Smooth muscle cell (in vitro differentiated cells): ENCODE results near the gene CD2BP2. TPM values are rescaled to one million over a fixed set of nuclear protein-coding genes. Genes with fewer than 3 reads are reported as not detected.

ENCODE experiments used
- DNase-seq: peaks from one replicate; lab custom pipeline; 2025; ENCODE audit not compliant: unreplicated experiment; lab: John Stamatoyannopoulos, UW
- H2AFZ ChIP-seq: fragments of 200-600 bp; sonication (generic); 2 replicates; pipeline ENCODE4 v1.6.0; 2016; ENCODE audit warnings: antibody characterized with exemption, low read depth, mild to moderate bottlenecking
- H3F3A ChIP-seq: fragments of 200-600 bp; sonication (generic); 2 replicates; pipeline ENCODE4 v1.6.0; 2017; ENCODE audit warnings: antibody characterized with exemption, low read depth
- H3K27ac ChIP-seq: fragments of 200-600 bp; sonication (generic); 2 replicates; pipeline ENCODE4 v1.5.1; 2016; ENCODE audit warnings: low read depth, mild to moderate bottlenecking
- H3K27me3 ChIP-seq: fragments of 200-600 bp; sonication (generic); 2 replicates; pipeline ENCODE4 v1.6.1; 2016; ENCODE audit warnings: low read depth, mild to moderate bottlenecking
- H3K36me3 ChIP-seq: fragments of 200-600 bp; sonication (generic); 2 replicates; pipeline ENCODE4 v1.5.1; 2016; ENCODE audit warnings: low read depth
- H3K4me1 ChIP-seq: fragments of 200-600 bp; sonication (generic); 2 replicates; pipeline ENCODE4 v1.5.1; 2016; ENCODE audit warnings: low read depth
- H3K4me2 ChIP-seq: fragments of 200-600 bp; sonication (generic); 2 replicates; pipeline ENCODE4 v1.6.0; 2016; ENCODE audit warnings: mild to moderate bottlenecking
- H3K4me3 ChIP-seq: fragments of 200-600 bp; sonication (generic); 2 replicates; pipeline ENCODE4 v1.5.1; 2016; ENCODE audit warnings: mild to moderate bottlenecking
- H3K79me2 ChIP-seq: fragments of 200-600 bp; sonication (generic); 2 replicates; pipeline ENCODE4 v1.6.0; 2016; ENCODE audit warnings: low read depth, mild to moderate bottlenecking
- H3K9ac ChIP-seq: fragments of 200-600 bp; sonication (generic); 2 replicates; pipeline ENCODE4 v1.6.0; 2016; ENCODE audit warnings: low read depth
- H3K9me3 ChIP-seq: fragments of 200-600 bp; sonication (generic); replicated peaks from 2 replicates; pipeline ENCODE4 v1.5.1; 2016; ENCODE audit warnings: low read depth
- H4K20me1 ChIP-seq: fragments of 200-600 bp; sonication (generic); 2 replicates; pipeline ENCODE4 v1.6.0; 2016; ENCODE audit warnings: low read depth
- WGBS: methylation state at CpG from one replicate; pipeline ENCODE4 v1.1.7; 2016; ENCODE audit warnings: low lambda C conversion rate; 5-methylcytosine and 5-hydroxymethylcytosine counted together
- polyA plus RNA-seq: library from polyadenylated mRNA; unstranded; fragments of >200 nt; fragmentation: Nextera tagmentation; extraction: Ambion mirVana; gene quantifications from 2 replicates; pipeline ENCODE4 v1.2.1, GENCODE V29; 2016
- total RNA-seq: library from RNA; depleted of rRNA; stranded (reverse); fragments of >200 nt; gene quantifications from 2 replicates; pipeline ENCODE4 v1.2.3, GENCODE V29; 2014
- TF ChIP-seq, protein P1 (sequence below): fragments of 200-600 bp; sonication (generic); IDR thresholded peaks from 2 replicates; pipeline ENCODE4 v1.5.1; 2017; ENCODE audit warnings: borderline replicate concordance, mild to moderate bottlenecking, antibody characterized with exemption; ENCODE audit not compliant: insufficient read depth, poor library complexity, severe bottlenecking

Gene CD2BP2
- total and polyA plus RNA-seq, 2 experiments from 2014 or later = 30.3 to 42.0 TPM

DNA sequence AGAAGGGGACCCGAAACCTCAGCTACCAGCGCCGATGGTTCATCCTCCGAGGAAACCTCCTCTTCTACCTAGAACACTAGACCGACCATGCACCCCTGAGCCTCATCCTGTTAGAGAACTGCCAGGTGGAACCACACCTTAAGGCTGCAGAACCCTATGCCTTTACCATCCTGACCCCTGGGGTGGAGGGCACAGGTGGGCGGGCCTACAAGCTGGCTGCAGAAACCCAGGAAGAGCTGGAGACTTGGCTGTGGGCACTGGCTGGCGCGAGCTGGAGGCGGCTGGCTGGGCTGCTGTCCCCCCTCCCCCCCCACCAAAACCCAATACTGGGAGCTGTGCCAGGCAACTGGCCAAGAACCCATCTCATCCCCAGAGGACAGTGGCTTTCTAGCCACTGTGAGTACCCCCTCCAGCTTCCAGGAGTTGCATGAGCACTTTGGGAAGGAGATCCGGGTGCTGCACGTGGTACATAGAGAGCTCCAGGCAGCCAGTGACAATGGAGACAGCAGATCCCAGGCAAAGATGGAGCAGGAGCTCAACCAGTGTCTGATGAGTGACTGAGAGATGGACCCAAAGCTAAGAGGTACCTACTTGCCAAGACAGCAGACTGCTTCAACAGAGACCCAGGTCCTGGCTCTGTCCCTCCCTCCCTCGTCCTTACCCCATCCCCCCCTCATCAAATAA lies 1.4 kb upstream of the CD2BP2 start:
- TF ChIP-seq, protein P1, sequence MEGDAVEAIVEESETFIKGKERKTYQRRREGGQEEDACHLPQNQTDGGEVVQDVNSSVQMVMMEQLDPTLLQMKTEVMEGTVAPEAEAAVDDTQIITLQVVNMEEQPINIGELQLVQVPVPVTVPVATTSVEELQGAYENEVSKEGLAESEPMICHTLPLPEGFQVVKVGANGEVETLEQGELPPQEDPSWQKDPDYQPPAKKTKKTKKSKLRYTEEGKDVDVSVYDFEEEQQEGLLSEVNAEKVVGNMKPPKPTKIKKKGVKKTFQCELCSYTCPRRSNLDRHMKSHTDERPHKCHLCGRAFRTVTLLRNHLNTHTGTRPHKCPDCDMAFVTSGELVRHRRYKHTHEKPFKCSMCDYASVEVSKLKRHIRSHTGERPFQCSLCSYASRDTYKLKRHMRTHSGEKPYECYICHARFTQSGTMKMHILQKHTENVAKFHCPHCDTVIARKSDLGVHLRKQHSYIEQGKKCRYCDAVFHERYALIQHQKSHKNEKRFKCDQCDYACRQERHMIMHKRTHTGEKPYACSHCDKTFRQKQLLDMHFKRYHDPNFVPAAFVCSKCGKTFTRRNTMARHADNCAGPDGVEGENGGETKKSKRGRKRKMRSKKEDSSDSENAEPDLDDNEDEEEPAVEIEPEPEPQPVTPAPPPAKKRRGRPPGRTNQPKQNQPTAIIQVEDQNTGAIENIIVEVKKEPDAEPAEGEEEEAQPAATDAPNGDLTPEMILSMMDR = no peak
- peaks cover 31% of the 10 kb centered on the region for H3K79me2 ChIP-seq
- H3K4me2 ChIP-seq = peak overlapping the region; percentile 91
- peaks cover 16% of the 10 kb centered on the region for H3K4me1 ChIP-seq
- DNase-seq = no peak
- H3F3A ChIP-seq = peaks cover 1% of the 10 kb centered on the region
- 96% methylated on average over 12 of the region's 12 CpGs for WGBS
- no peaks in the 10 kb centered on the region for H3K36me3 ChIP-seq
- H2AFZ ChIP-seq = no peak overlapping the region
- H3K27me3 ChIP-seq = no peaks in the 10 kb centered on the region
- H3K9ac ChIP-seq = peak overlapping the region; percentile 97
- peak overlapping the region; percentile 83 for H3K4me3 ChIP-seq
- H3K9me3 ChIP-seq = no peaks in the 10 kb centered on the region
- H3K27ac ChIP-seq = peak overlapping the region; percentile 98
- no peaks in the 10 kb centered on the region for H4K20me1 ChIP-seq

DNA sequence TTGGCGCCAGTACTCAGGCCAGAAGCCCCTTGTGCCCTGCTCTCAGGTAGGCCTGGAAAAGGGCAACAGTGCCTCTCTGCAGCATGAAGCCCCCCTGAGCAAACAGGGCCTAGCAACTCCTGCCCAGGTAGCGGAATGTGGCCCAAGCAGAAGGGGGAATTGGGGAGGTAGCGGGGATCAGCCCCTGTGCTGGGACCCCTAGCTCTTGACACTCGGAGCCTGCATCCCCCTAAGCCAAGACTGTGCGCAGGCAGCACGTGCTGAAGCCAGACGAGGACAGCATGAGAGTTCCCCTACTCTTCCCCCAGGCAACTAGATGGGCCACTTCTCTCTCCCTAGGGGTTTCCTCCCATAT lies 823 bp upstream of the CD2BP2 start:
- Histone ChIP-seq H3K36me3 (no peaks in the 10 kb centered on the region), H3K27me3 (no peaks in the 10 kb centered on the region), H3K4me2 (peak overlapping the region; percentile 91), H3K79me2 (peaks cover 26% of the 10 kb centered on the region), H4K20me1 (no peaks in the 10 kb centered on the region), H3K9me3 (no peaks in the 10 kb centered on the region), H3K4me1 (peaks cover 16% of the 10 kb centered on the region), H3K27ac (peak overlapping the region; percentile 98), H3K4me3 (peak overlapping the region; percentile 83), H3K9ac (peak overlapping the region; percentile 97), H2AFZ (no peak overlapping the region), H3F3A (peaks cover 3% of the 10 kb centered on the region)
- no peak for DNase-seq
- WGBS = 61% methylated on average over 7 of the region's 7 CpGs
- TF ChIP-seq, protein P1 = no peak

DNA sequence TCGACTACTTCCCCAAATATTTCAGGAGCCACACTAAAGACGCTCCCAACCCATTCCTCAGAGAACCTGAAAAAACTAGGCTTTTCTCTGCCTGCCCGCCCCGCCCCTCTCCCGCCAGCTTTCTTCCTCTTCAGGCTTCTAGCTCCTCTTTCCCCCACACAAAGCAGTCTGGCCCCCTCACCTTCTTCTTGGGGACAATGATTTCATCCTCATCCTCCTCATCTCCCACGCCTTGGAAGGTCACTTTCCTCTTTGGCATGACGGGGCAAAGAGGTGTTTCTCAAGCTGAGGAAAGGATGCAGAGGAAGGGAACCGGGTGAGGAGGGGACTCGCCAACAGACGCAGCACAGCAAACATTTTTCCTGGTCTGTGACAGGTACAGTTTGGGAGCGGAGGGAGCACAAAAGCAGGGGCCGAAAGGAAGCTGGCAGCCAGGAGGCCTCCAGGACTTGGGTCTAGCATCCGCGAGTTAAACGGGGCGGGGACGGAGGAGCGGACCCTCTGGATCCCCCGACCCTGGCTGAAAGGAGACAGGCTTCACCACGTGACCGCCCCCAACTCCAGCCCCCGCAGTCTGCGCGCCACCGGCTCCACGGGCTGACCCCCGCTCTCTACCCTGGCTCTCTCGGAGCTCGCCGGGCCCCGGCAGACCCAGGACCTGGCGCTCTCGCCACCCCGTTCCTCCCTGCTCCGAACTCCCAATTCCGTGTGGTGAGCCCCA lies 525 bp downstream of the CD2BP2 start:
- H3K4me1 ChIP-seq = peaks cover 16% of the 10 kb centered on the region
- peak overlapping the region; percentile 83 for H3K4me3 ChIP-seq
- TF ChIP-seq, protein P1 = no peak
- H4K20me1 ChIP-seq = no peaks in the 10 kb centered on the region
- H3K9ac ChIP-seq = peak overlapping the region; percentile 94
- H3K27ac ChIP-seq = peak overlapping the region; percentile 98
- WGBS = 4% methylated on average over 34 of the region's 36 CpGs
- H3F3A ChIP-seq = peaks cover 3% of the 10 kb centered on the region
- H2AFZ ChIP-seq = peak overlapping the region; percentile 64
- peak overlapping the region; percentile 91 for H3K4me2 ChIP-seq
- no peaks in the 10 kb centered on the region for H3K9me3 ChIP-seq
- DNase-seq = no peak
- no peaks in the 10 kb centered on the region for H3K27me3 ChIP-seq
- no peaks in the 10 kb centered on the region for H3K36me3 ChIP-seq
- H3K79me2 ChIP-seq = peaks cover 15% of the 10 kb centered on the region
